ENCODE measurements around the gene TNS1. TPM values are rescaled to one million over a fixed set of nuclear protein-coding genes. Genes with fewer than 3 reads are reported as not detected.

TNS1 gene
- total RNA-seq, 1 donor from 2014 or later = 219 TPM

- no peak for DNase-seq (ENCODE audit: low read depth)
- Histone ChIP-seq H3K79me2 (ENCODE audit: insufficient read depth, low read length) (no peaks in the 10 kb centered on the region), H3K4me1 (ENCODE audit: insufficient read depth, low read length) (no peaks in the 10 kb centered on the region), H2AFZ (ENCODE audit: low read depth, low read length) (no peak overlapping the region), H3K9me3 (ENCODE audit: insufficient read depth, low read depth, low read length) (no peaks in the 10 kb centered on the region), H3K27me3 (ENCODE audit: insufficient read depth, low read length) (no peaks in the 10 kb centered on the region), H3K9ac (ENCODE audit: low read length) (no peak overlapping the region), H4K20me1 (ENCODE audit: insufficient read depth, low read length) (no peaks in the 10 kb centered on the region), H3K36me3 (ENCODE audit: insufficient read depth, low read length) (peaks cover 3% of the 10 kb centered on the region), H3K27ac (ENCODE audit: low read depth, low read length) (no peak overlapping the region), H3K4me3 (ENCODE audit: insufficient read depth, low read depth, low read length) (no peak overlapping the region), H3K4me2 (ENCODE audit: low read length) (no peak overlapping the region)
- Mint-ChIP-seq H3K27ac (ENCODE audit: unreplicated experiment) (no peak overlapping the region), H3K4me1 (ENCODE audit: low read depth, unreplicated experiment) (peaks cover 5% of the 10 kb centered on the region), H3K4me3 (ENCODE audit: unreplicated experiment) (no peak overlapping the region), H3K36me3 (ENCODE audit: low read depth, unreplicated experiment) (peaks cover 24% of the 10 kb centered on the region), H3K9me3 (ENCODE audit: unreplicated experiment) (peaks cover 5% of the 10 kb centered on the region), H3K27me3 (ENCODE audit: low read depth, unreplicated experiment) (peaks cover 7% of the 10 kb centered on the region)
- no peak for TF ChIP-seq CTCF (IDR thresholded peaks at IDR 0.05; ENCODE audit: insufficient read depth, low read depth, low read length)
- TF ChIP-seq EZH2 (IDR thresholded peaks at IDR 0.05; ENCODE audit: insufficient read depth, low read length) = no peak
- no peak for FAIRE-seq
These were observed 249.9 kb downstream of the TNS1 start for GRCh38 chr2:217752714-217753459.

- Histone ChIP-seq H3K4me1 (ENCODE audit: insufficient read depth, low read length) (peaks cover 9% of the 10 kb centered on the region), H3K9ac (ENCODE audit: low read length) (no peak overlapping the region), H3K36me3 (ENCODE audit: insufficient read depth, low read length) (no peaks in the 10 kb centered on the region), H3K9me3 (ENCODE audit: insufficient read depth, low read depth, low read length) (no peaks in the 10 kb centered on the region), H2AFZ (ENCODE audit: low read depth, low read length) (no peak overlapping the region), H3K4me3 (ENCODE audit: insufficient read depth, low read depth, low read length) (no peak overlapping the region), H3K4me2 (ENCODE audit: low read length) (no peak overlapping the region), H3K79me2 (ENCODE audit: insufficient read depth, low read length) (no peaks in the 10 kb centered on the region), H4K20me1 (ENCODE audit: insufficient read depth, low read length) (no peaks in the 10 kb centered on the region), H3K27me3 (ENCODE audit: insufficient read depth, low read length) (no peaks in the 10 kb centered on the region), H3K27ac (ENCODE audit: low read depth, low read length) (no peak overlapping the region)
- peaks cover 5% of the 10 kb centered on the region for H3K9me3 Mint-ChIP-seq (ENCODE audit: unreplicated experiment)
- no peak overlapping the region for H3K27ac Mint-ChIP-seq (ENCODE audit: unreplicated experiment)
- H3K4me3 Mint-ChIP-seq (ENCODE audit: unreplicated experiment) = no peak overlapping the region
- DNase-seq (ENCODE audit: low read depth) (no peak), FAIRE-seq (no peak)
- H3K4me1 Mint-ChIP-seq (ENCODE audit: low read depth, unreplicated experiment) = peaks cover 5% of the 10 kb centered on the region
- TF ChIP-seq EZH2 (IDR thresholded peaks at IDR 0.05; ENCODE audit: insufficient read depth, low read length) (no peak), CTCF (IDR thresholded peaks at IDR 0.05; ENCODE audit: insufficient read depth, low read depth, low read length) (no peak)
- H3K27me3 Mint-ChIP-seq (ENCODE audit: low read depth, unreplicated experiment) = peaks cover 7% of the 10 kb centered on the region
- peaks cover 24% of the 10 kb centered on the region for H3K36me3 Mint-ChIP-seq (ENCODE audit: low read depth, unreplicated experiment)
These were observed 250.8 kb downstream of the TNS1 start for GRCh38 chr2:217751952-217752351.

GRCh38 chr2:217751192-217751591 lies 251.6 kb downstream of the TNS1 start:
- DNase-seq (ENCODE audit: low read depth) (no peak), FAIRE-seq (no peak)
- Mint-ChIP-seq H3K4me1 (ENCODE audit: low read depth, unreplicated experiment) (peaks cover 10% of the 10 kb centered on the region), H3K4me3 (ENCODE audit: unreplicated experiment) (no peak overlapping the region), H3K27me3 (ENCODE audit: low read depth, unreplicated experiment) (peaks cover 7% of the 10 kb centered on the region), H3K27ac (ENCODE audit: unreplicated experiment) (no peak overlapping the region), H3K36me3 (ENCODE audit: low read depth, unreplicated experiment) (peaks cover 24% of the 10 kb centered on the region), H3K9me3 (ENCODE audit: unreplicated experiment) (peaks cover 5% of the 10 kb centered on the region)
- H3K36me3 ChIP-seq (ENCODE audit: insufficient read depth, low read length) = no peaks in the 10 kb centered on the region
- no peaks in the 10 kb centered on the region for H3K79me2 ChIP-seq (ENCODE audit: insufficient read depth, low read length)
- no peak overlapping the region for H2AFZ ChIP-seq (ENCODE audit: low read depth, low read length)
- no peak overlapping the region for H3K4me2 ChIP-seq (ENCODE audit: low read length)
- no peak overlapping the region for H3K9ac ChIP-seq (ENCODE audit: low read length)
- peaks cover 13% of the 10 kb centered on the region for H3K4me1 ChIP-seq (ENCODE audit: insufficient read depth, low read length)
- H3K27ac ChIP-seq (ENCODE audit: low read depth, low read length) = no peak overlapping the region
- H3K4me3 ChIP-seq (ENCODE audit: insufficient read depth, low read depth, low read length) = no peak overlapping the region
- no peaks in the 10 kb centered on the region for H4K20me1 ChIP-seq (ENCODE audit: insufficient read depth, low read length)
- no peaks in the 10 kb centered on the region for H3K9me3 ChIP-seq (ENCODE audit: insufficient read depth, low read depth, low read length)
- TF ChIP-seq EZH2 (IDR thresholded peaks at IDR 0.05; ENCODE audit: insufficient read depth, low read length) (no peak), CTCF (IDR thresholded peaks at IDR 0.05; ENCODE audit: insufficient read depth, low read depth, low read length) (no peak)
- no peaks in the 10 kb centered on the region for H3K27me3 ChIP-seq (ENCODE audit: insufficient read depth, low read length)
